GM12873 (cell line): Measurements from ENCODE around the gene MBD2.

Source experiments
- CTCF ChIP-seq: IDR thresholded peaks from 2 replicates; pipeline ENCODE4 v1.5.1; 2012; ENCODE audit warnings: low read depth, mild to moderate bottlenecking, moderate library complexity, low read length, control low read depth; ENCODE audit not compliant: insufficient read depth; ENCODE audit errors: missing control alignments

The MBD2 gene

GRCh38 chr18:54109131-54109683 is 115.3 kb downstream of the MBD2 start:
- TF ChIP-seq CTCF = no peak

- no peak for TF ChIP-seq CTCF
These were observed 122.3 kb downstream of the MBD2 start for GRCh38 chr18:54102123-54102522.
